MM.1S (cell line): ENCODE measurements around the gene TMEM43.

Source experiments
- DNase-seq: peaks from one replicate; pipeline ENCODE4 v3.0.0-alpha.2; 2015
- H2AFZ ChIP-seq: fragments of 300-600 bp; sonication (generic); 2 replicates; pipeline ENCODE4 v1.6.0; 2016; ENCODE audit warnings: antibody characterized with exemption, low read length
- H3F3A ChIP-seq: fragments of 300-600 bp; sonication (generic); 2 replicates; pipeline ENCODE4 v1.6.1; 2016; ENCODE audit warnings: mild to moderate bottlenecking, antibody characterized with exemption, low read length, moderate library complexity, mixed read lengths; ENCODE audit not compliant: insufficient read depth
- H3K27ac ChIP-seq: fragments of 300-600 bp; sonication (generic); 2 replicates; pipeline ENCODE4 v1.5.1; 2016; ENCODE audit warnings: mild to moderate bottlenecking, low read length
- H3K27me3 ChIP-seq: fragments of 300-600 bp; sonication (generic); replicated peaks from 2 replicates; pipeline ENCODE4 v1.6.0; 2016; ENCODE audit warnings: low read length; ENCODE audit not compliant: insufficient read depth
- H3K36me3 ChIP-seq: fragments of 300-600 bp; sonication (generic); replicated peaks from 2 replicates; pipeline ENCODE4 v1.6.1; 2016; ENCODE audit warnings: mild to moderate bottlenecking, low read length, mixed read lengths; ENCODE audit not compliant: insufficient read depth
- H3K4me1 ChIP-seq: fragments of 300-600 bp; sonication (generic); 2 replicates; pipeline ENCODE4 v1.6.1; 2016; ENCODE audit warnings: low read length, mixed read lengths
- H3K4me2 ChIP-seq: fragments of 300-600 bp; sonication (generic); 2 replicates; pipeline ENCODE4 v1.6.0; 2016; ENCODE audit warnings: low read depth, low read length
- H3K4me3 ChIP-seq: fragments of 300-600 bp; sonication (generic); 2 replicates; pipeline ENCODE4 v1.5.1; 2016; ENCODE audit warnings: low read length, mixed read lengths
- H3K79me2 ChIP-seq: fragments of 300-600 bp; sonication (generic); 2 replicates; pipeline ENCODE4 v1.6.1; 2016; ENCODE audit warnings: mixed run types, low read length, mixed read lengths
- H3K9ac ChIP-seq: fragments of 300-600 bp; sonication (generic); 2 replicates; pipeline ENCODE4 v1.6.1; 2016; ENCODE audit warnings: low read length, mixed read lengths
- H3K9me2 ChIP-seq: fragments of 300-600 bp; sonication (generic); replicated peaks from 2 replicates; pipeline ENCODE4 v1.6.1; 2016; ENCODE audit warnings: mild to moderate bottlenecking, low read length, mixed read lengths; ENCODE audit not compliant: insufficient read depth
- H3K9me3 ChIP-seq: fragments of 300-600 bp; sonication (generic); replicated peaks from 2 replicates; pipeline ENCODE4 v1.6.1; 2016; ENCODE audit warnings: mild to moderate bottlenecking, low read length, mixed read lengths; ENCODE audit not compliant: insufficient read depth
- H4K20me1 ChIP-seq: fragments of 300-600 bp; sonication (generic); 2 replicates; pipeline ENCODE4 v1.6.1; 2016; ENCODE audit warnings: mild to moderate bottlenecking, low read length, moderate library complexity, mixed read lengths; ENCODE audit not compliant: insufficient read depth
- EZH2 ChIP-seq: fragments of 300-600 bp; sonication (generic); optimal IDR thresholded peaks from 2 replicates; pipeline ENCODE3; 2017; ENCODE audit warnings: low read depth, mild to moderate bottlenecking, antibody characterized with exemption, low read length, mixed read lengths
- EZH2phosphoT487 ChIP-seq: fragments of 300-600 bp; sonication (generic); IDR thresholded peaks from 2 replicates; pipeline ENCODE4 v1.6.1; 2018; ENCODE audit warnings: antibody characterized with exemption, low read length
- TF ChIP-seq, protein P1 (sequence below): fragments of 300-600 bp; sonication (generic); IDR thresholded peaks from 2 replicates; pipeline ENCODE4 v1.5.1; 2016; ENCODE audit warnings: antibody characterized with exemption, low read length, mixed read lengths

TMEM43 gene

DNA sequence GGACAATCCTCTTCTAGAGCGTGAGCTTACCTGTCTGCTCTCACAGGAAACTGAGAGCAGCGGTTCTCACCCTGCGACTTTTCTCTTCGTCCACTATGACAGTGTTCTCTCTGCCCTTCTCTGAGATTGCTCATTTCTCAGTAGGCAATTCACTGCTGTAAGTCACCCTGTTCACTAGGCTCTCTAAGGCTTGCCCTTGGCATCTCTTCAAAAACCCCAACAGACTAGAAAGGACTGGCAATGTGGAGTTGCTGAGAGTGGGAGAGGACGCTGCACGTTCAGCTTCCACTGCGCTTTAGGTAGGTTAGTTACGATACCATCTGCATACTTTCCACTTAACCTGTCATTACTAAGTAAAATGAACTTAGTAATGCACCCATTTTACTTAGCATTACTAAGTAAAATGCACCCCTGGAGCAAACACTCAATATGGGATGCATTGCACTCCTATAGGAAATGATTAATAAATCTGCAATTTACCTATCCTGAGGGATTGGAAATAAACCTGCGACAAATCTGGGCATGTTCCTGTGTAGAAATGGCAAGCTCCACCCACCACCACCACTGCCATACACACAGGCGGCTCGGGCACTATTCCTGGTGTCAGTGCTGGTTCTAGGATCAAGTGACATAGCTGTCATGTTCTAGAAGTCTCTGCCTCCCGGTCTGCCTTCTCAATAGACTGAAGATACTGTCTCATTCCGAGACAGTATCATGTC lies 32.1 kb downstream of the TMEM43 start:
- no peaks in the 10 kb centered on the region for H4K20me1 ChIP-seq
- H3K79me2 ChIP-seq: no peaks in the 10 kb centered on the region
- H3F3A ChIP-seq: no peaks in the 10 kb centered on the region
- no peak overlapping the region for H3K9ac ChIP-seq
- H3K4me1 ChIP-seq: no peaks in the 10 kb centered on the region
- H3K4me2 ChIP-seq: no peak overlapping the region
- H2AFZ ChIP-seq: no peak overlapping the region
- no peak overlapping the region for H3K4me3 ChIP-seq
- H3K27ac ChIP-seq: no peak overlapping the region
- DNase-seq: no peak
- H3K9me3 ChIP-seq: no peaks in the 10 kb centered on the region
- H3K36me3 ChIP-seq: peaks cover 10% of the 10 kb centered on the region; the same call in 1 of the 2 replicates
- no peaks in the 10 kb centered on the region for H3K9me2 ChIP-seq
- TF ChIP-seq, protein P1, sequence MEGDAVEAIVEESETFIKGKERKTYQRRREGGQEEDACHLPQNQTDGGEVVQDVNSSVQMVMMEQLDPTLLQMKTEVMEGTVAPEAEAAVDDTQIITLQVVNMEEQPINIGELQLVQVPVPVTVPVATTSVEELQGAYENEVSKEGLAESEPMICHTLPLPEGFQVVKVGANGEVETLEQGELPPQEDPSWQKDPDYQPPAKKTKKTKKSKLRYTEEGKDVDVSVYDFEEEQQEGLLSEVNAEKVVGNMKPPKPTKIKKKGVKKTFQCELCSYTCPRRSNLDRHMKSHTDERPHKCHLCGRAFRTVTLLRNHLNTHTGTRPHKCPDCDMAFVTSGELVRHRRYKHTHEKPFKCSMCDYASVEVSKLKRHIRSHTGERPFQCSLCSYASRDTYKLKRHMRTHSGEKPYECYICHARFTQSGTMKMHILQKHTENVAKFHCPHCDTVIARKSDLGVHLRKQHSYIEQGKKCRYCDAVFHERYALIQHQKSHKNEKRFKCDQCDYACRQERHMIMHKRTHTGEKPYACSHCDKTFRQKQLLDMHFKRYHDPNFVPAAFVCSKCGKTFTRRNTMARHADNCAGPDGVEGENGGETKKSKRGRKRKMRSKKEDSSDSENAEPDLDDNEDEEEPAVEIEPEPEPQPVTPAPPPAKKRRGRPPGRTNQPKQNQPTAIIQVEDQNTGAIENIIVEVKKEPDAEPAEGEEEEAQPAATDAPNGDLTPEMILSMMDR: no peak
- TF ChIP-seq EZH2phosphoT487: no peak
- TF ChIP-seq EZH2: no peak
- no peaks in the 10 kb centered on the region for H3K27me3 ChIP-seq

- H3K36me3 ChIP-seq: peaks cover 10% of the 10 kb centered on the region; the same call in 1 of the 2 replicates
Measured at GRCh38 chr3:14157951-14158350, 33.1 kb downstream of the TMEM43 start.

GRCh38 chr3:14158370-14158769 lies 33.5 kb downstream of the TMEM43 start:
- no peak overlapping the region for H3K27ac ChIP-seq
- no peaks in the 10 kb centered on the region for H4K20me1 ChIP-seq
- no peaks in the 10 kb centered on the region for H3F3A ChIP-seq
- H3K9me2 ChIP-seq: no peaks in the 10 kb centered on the region
- no peaks in the 10 kb centered on the region for H3K9me3 ChIP-seq
- no peak overlapping the region for H3K9ac ChIP-seq
- no peak overlapping the region for H3K4me2 ChIP-seq
- no peaks in the 10 kb centered on the region for H3K27me3 ChIP-seq
- no peak overlapping the region for H2AFZ ChIP-seq
- peaks cover 10% of the 10 kb centered on the region; the same call in 1 of the 2 replicates for H3K36me3 ChIP-seq
- DNase-seq: no peak
- H3K4me1 ChIP-seq: no peaks in the 10 kb centered on the region
- H3K4me3 ChIP-seq: no peak overlapping the region
- H3K79me2 ChIP-seq: no peaks in the 10 kb centered on the region
- TF ChIP-seq, protein P1: no peak
- TF ChIP-seq EZH2phosphoT487 (no peak), EZH2 (no peak)

More at GRCh38 chr3:14157951-14158350, 33.1 kb downstream of the TMEM43 start:
- Histone ChIP-seq H2AFZ (no peak overlapping the region), H3K79me2 (no peaks in the 10 kb centered on the region), H3K4me2 (no peak overlapping the region), H3K9ac (no peak overlapping the region), H3K9me2 (no peaks in the 10 kb centered on the region), H3F3A (no peaks in the 10 kb centered on the region), H3K27me3 (no peaks in the 10 kb centered on the region), H3K9me3 (no peaks in the 10 kb centered on the region), H3K4me3 (no peak overlapping the region), H3K27ac (no peak overlapping the region), H4K20me1 (no peaks in the 10 kb centered on the region), H3K4me1 (no peaks in the 10 kb centered on the region)
- TF ChIP-seq, protein P1: no peak
- no peak for TF ChIP-seq EZH2
- TF ChIP-seq EZH2phosphoT487: no peak
- no peak for DNase-seq
